ENCODE data around the gene SOX12. TPM values are rescaled to one million over a fixed set of nuclear protein-coding genes. Genes with fewer than 3 reads are reported as not detected.
"Not testable (repeated sequence)": the region's sequence is repeated elsewhere in the genome, so short reads cannot be mapped to it uniquely, and the experiment has no call there.

The SOX12 gene
- total RNA-seq, 4 donors from 2014 or later, result 4.7 to 9.9 (median 5.4) TPM

DNA sequence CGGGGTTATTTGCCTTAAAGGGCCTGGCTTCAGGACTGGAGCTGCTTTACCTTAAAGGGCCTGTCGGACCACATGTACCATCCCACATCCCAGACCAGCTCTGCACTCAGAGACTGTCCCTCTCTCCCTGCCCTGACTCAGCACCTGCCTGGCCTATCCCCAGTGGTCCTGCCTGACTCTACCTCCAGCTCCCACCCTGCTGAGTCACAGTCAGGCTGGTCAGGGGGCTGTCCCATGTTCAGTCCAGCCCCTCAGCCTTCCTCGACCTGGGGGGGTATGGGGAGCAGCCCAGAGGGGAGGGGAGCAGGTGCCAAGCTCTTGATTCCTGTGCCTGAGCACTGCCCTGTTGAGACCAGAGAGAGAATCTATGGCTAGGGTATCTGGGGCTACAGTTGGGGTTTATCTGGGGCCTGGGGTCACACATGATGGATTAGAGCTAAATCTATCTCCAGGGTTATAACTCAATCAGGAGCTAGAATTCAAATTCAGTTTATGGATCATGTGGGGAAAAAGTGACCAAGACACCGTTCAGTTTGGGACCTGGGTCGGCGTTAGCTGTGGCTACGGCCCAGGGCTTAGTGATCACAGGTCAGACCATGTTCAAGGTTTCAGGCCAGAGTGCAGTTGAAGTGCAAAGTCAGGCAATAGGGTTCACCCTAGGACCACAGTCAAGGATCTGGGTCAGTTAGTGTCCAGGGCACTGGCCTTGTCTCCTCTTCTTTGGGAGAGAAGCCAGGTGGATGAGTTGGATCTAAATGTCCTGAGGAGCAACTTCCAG is 45.8 kb downstream of the SOX12 start:
- intact Hi-C loops (cut with DNase I; ENCODE audit: low total_unique reads), result no loop called here
- no peak for TF ChIP-seq POLR2A (IDR thresholded peaks at IDR 0.05)
- TF ChIP-seq, protein P1, sequence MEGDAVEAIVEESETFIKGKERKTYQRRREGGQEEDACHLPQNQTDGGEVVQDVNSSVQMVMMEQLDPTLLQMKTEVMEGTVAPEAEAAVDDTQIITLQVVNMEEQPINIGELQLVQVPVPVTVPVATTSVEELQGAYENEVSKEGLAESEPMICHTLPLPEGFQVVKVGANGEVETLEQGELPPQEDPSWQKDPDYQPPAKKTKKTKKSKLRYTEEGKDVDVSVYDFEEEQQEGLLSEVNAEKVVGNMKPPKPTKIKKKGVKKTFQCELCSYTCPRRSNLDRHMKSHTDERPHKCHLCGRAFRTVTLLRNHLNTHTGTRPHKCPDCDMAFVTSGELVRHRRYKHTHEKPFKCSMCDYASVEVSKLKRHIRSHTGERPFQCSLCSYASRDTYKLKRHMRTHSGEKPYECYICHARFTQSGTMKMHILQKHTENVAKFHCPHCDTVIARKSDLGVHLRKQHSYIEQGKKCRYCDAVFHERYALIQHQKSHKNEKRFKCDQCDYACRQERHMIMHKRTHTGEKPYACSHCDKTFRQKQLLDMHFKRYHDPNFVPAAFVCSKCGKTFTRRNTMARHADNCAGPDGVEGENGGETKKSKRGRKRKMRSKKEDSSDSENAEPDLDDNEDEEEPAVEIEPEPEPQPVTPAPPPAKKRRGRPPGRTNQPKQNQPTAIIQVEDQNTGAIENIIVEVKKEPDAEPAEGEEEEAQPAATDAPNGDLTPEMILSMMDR (IDR thresholded peaks at IDR 0.05), result peak in 1 of 3 donors; percentile 34
- no peak overlapping the region for H3K4me3 ChIP-seq (ENCODE audit: low read depth, poor library complexity, severe bottlenecking)
- DNase-seq (ENCODE audit: low spot score in 2 of 2), result no peak
- whole genome bisulfite sequencing, 2 donors, result 80 to 89% methylated on average over 6 to 7 of the region's 7 CpGs

DNA sequence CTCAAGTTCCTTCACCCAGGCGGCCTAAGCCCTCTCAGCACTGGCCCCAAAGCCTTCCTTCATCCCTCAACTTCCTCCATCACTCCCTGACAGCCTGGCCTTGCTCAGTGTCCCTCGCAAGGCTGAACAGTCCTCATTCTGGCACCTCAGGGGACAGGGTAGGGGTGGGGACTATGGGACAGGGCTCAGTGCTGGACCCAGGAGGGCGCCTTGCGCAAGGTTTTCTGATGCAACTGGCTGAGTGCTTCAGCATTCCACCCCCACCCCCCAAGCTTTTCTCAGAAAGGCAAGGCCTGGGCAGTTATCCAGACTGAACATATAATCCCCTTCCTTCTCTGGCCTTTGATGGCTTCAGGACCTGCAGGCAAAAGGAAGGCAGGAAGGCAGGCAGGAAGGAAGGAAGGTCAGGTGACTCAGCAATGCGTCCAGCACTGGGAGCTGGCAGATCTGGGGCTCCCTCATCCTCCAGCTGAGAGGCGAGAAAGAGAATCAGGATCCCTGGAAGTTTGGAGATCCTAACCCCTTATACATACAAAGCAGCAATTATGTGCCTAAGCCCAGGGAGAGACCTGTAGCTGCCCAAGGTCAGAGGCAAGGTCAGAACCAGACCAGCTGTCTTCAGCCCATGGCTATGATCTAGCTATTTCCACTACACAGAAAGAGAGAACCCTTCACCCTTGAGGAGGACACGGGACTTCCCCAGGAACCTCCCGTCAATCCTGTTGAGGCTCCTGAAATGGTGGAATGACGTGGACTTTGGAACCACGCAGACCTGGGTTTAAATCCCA is 46.6 kb downstream of the SOX12 start:
- peak in 1 of 2 donors; percentile 90 for DNase-seq (ENCODE audit: low spot score in 2 of 2)
- H3K4me3 ChIP-seq (ENCODE audit: low read depth, poor library complexity, severe bottlenecking), result no peak overlapping the region
- 74 to 77% methylated on average over 10 of the region's 10 CpGs for WGBS, 2 donors
- intact Hi-C loops (cut with DNase I; ENCODE audit: low total_unique reads), result no loop called here
- no peak for TF ChIP-seq POLR2A (IDR thresholded peaks at IDR 0.05)
- TF ChIP-seq, protein P1 (IDR thresholded peaks at IDR 0.05), result no peak

DNA sequence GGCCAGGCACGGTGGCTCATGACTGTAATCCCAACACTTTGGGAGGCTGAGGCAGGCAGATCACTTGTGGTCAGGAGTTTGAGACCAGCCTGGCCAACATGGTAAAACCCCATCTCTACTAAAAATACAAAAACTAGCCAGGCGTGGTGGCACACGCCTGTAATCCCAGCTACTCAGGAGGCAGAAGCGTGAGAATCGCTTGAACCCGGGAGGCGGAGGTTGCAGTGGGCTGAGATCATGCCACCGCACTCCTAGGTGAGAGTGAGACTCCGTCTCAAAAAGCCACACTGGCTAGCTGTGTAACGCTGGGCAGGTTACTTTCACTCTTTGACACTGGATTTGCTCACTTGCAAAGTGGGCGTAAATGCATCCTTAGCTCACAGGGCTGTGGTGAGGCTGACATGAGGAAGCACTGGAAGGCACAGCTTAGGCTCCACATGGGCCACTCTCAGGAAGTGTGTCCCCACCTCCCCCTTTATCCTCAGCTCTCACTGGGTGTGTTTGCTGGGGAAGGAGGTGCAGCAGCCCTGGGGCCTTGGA is 47.3 kb downstream of the SOX12 start:
- intact Hi-C loops (cut with DNase I; ENCODE audit: low total_unique reads); DNase-seq (ENCODE audit: low spot score in 2 of 2); H3K4me3 ChIP-seq (ENCODE audit: low read depth, poor library complexity, severe bottlenecking): not testable (repeated sequence)
- 91 to 95% methylated on average over 11 of the region's 11 CpGs for WGBS, 2 donors

DNA sequence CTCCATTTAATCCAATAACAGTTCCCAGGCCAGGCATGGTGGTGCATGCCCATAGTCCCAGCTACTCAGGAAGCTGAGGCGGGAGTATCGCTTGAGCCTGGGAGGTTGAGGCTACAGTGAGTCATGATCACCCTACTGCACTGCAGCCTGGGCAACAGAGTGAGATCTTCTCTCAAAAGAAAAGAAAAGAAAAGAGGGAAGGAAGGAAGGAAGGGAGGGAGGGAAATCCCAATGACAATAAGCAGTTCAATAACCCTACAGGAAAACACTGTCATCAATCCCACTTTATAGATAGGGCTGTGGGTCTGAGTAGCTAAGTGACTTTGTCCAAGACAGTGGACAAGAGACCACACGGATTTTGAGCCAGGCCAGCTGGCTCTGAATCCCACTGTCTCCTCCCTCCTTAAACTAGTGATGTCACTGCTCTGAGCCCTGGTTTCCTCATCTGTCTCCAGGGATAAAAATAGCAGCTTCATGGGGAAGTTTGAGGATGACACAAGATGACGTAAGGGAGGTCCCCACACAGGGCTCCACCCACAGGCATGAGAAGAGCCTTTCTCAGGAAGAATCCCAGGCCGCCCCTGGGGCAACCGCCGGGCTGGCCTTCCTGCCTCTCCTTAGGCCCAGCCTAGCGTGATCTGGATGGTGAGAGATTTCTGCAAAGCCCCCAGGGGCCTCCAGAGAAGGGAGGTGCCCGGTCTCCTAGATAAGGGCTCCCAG is 48.0 kb downstream of the SOX12 start:
- TF ChIP-seq, protein P1 (IDR thresholded peaks at IDR 0.05), result no peak
- no peak for TF ChIP-seq POLR2A (IDR thresholded peaks at IDR 0.05)
- intact Hi-C loops (cut with DNase I; ENCODE audit: low total_unique reads), result no loop called here
- no peak overlapping the region for H3K4me3 ChIP-seq (ENCODE audit: low read depth, poor library complexity, severe bottlenecking)
- no peak for DNase-seq (ENCODE audit: low spot score in 2 of 2)
- 59 to 63% methylated on average over 9 of the region's 9 CpGs for WGBS, 2 donors

DNA sequence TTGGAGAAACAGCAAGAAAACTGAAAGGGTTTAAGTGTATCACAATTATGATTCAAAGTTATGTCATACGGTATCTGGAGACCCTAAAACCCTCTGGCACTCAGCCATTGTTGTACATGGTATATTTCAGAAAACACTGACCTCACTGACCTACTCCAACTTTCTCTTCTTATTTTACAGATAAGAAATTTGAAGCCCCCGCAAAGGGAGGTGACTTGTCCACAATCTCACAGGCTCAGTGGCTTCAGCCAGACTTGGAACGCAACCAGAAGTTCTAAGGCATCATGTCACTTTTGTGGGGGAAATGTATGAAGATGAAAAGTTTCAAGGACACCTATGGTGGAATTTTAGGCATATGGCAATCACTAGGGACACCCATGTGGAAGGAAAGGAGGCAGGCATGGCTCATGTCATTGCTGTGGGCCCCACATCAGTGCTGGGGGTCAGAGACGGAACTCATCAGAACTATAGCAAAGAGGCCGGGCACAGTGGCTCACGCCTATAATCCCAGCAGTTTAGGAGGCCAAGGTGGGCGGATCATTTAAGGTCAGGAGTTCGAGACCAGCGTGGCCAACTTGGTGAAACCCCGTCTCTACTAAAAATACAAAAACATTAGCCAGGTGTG is 50.0 kb downstream of the SOX12 start:
- WGBS, 2 donors, result 85 to 89% methylated on average over 10 of the region's 10 CpGs
- TF ChIP-seq, protein P1 (IDR thresholded peaks at IDR 0.05), result no peak
- no peak for TF ChIP-seq POLR2A (IDR thresholded peaks at IDR 0.05)
- no peak overlapping the region for H3K4me3 ChIP-seq (ENCODE audit: low read depth, poor library complexity, severe bottlenecking)
- no peak for DNase-seq (ENCODE audit: low spot score in 2 of 2)
- intact Hi-C loops (cut with DNase I; ENCODE audit: low total_unique reads), result no loop called here

All from lower leg skin (tissue), 4 donors.